ENCODE measurements around the gene ZNF618.

ZNF618 gene

GRCh38 chr9:113999256-114000062 is 123.3 kb downstream of the ZNF618 start:
- DNase-seq, result no peak
- TF ChIP-seq, protein P1, sequence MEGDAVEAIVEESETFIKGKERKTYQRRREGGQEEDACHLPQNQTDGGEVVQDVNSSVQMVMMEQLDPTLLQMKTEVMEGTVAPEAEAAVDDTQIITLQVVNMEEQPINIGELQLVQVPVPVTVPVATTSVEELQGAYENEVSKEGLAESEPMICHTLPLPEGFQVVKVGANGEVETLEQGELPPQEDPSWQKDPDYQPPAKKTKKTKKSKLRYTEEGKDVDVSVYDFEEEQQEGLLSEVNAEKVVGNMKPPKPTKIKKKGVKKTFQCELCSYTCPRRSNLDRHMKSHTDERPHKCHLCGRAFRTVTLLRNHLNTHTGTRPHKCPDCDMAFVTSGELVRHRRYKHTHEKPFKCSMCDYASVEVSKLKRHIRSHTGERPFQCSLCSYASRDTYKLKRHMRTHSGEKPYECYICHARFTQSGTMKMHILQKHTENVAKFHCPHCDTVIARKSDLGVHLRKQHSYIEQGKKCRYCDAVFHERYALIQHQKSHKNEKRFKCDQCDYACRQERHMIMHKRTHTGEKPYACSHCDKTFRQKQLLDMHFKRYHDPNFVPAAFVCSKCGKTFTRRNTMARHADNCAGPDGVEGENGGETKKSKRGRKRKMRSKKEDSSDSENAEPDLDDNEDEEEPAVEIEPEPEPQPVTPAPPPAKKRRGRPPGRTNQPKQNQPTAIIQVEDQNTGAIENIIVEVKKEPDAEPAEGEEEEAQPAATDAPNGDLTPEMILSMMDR (IDR thresholded peaks at IDR 0.05; ENCODE audit: low read depth, low read length, missing control alignments), result no peak
- in situ Hi-C loops (cut with HindIII; ENCODE audit: low pct_ligation_motif_present, low sequenced_read_pairs), result no loop called here

DNA sequence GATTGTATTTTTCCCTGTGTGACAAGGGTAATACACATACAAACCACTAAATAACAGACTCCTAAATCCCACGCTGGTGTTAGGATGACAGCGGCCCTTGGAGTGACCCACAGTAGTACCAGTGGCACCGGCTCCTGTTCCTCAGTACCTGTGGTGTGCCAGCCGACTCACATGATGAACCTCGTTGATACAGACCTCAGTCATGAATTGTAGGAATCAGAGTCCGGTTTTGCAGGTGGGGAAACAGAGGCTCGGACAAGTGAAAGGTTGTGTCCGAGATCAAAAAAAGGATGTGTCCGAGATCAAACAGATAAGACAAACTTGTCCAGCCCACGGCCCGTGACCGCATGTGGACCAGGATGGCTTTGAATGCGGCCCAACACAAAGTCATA is 124.0 kb downstream of the ZNF618 start:
- TF ChIP-seq, protein P1 (IDR thresholded peaks at IDR 0.05; ENCODE audit: low read depth, low read length, missing control alignments), result no peak
- H3K27ac ChIP-seq, result no peak overlapping the region
- no peak overlapping the region for H3K4me3 ChIP-seq (ENCODE audit: low read depth, low read length)
- peaks cover 2% of the 10 kb centered on the region for H3K36me3 ChIP-seq (replicated peaks)
- no peaks in the 10 kb centered on the region for H3K27me3 ChIP-seq (replicated peaks)
- no peak for DNase-seq
- in situ Hi-C loops (cut with HindIII; ENCODE audit: low pct_ligation_motif_present, low sequenced_read_pairs), result no loop called here

More at GRCh38 chr9:113999256-114000062, 123.3 kb downstream of the ZNF618 start:
- no peaks in the 10 kb centered on the region for H3K27me3 ChIP-seq (replicated peaks)
- H3K4me3 ChIP-seq (ENCODE audit: low read depth, low read length), result no peak overlapping the region
- no peaks in the 10 kb centered on the region for H3K36me3 ChIP-seq (replicated peaks)
- no peak overlapping the region for H3K27ac ChIP-seq

- no peak for DNase-seq
- no peak overlapping the region for H3K4me3 ChIP-seq (ENCODE audit: low read depth, low read length)
- TF ChIP-seq, protein P1 (IDR thresholded peaks at IDR 0.05; ENCODE audit: low read depth, low read length, missing control alignments), result no peak
- peaks cover 5% of the 10 kb centered on the region for H3K36me3 ChIP-seq (replicated peaks)
- H3K27me3 ChIP-seq (replicated peaks), result no peaks in the 10 kb centered on the region
- no peak overlapping the region for H3K27ac ChIP-seq
- in situ Hi-C loops (cut with HindIII; ENCODE audit: low pct_ligation_motif_present, low sequenced_read_pairs), result no loop called here
Measured at GRCh38 chr9:114000671-114001409, 124.7 kb downstream of the ZNF618 start.

DNA sequence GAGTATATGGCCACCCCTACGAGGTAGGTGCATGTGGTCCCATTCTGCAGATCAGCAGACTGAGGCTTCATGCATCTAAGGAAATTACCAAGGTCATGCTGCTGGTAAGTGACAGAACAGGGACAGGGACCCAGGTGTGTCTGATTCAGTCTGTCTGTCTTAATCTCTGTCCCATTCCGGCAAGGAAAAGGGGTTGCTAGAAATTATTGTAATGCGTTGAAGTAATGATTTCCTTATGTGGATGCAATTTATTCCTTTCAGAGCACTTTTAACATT is 125.2 kb downstream of the ZNF618 start:
- TF ChIP-seq, protein P1 (IDR thresholded peaks at IDR 0.05; ENCODE audit: low read depth, low read length, missing control alignments), result no peak
- Histone ChIP-seq H3K4me3 (ENCODE audit: low read depth, low read length) (no peak overlapping the region), H3K27me3 (replicated peaks) (no peaks in the 10 kb centered on the region), H3K27ac (no peak overlapping the region), H3K36me3 (replicated peaks) (peaks cover 5% of the 10 kb centered on the region)
- DNase-seq, result no peak
- in situ Hi-C loops (cut with HindIII; ENCODE audit: low pct_ligation_motif_present, low sequenced_read_pairs), result no loop called here

GRCh38 chr9:114001794-114002261 is 125.7 kb downstream of the ZNF618 start:
- Histone ChIP-seq H3K27me3 (replicated peaks) (no peaks in the 10 kb centered on the region), H3K36me3 (replicated peaks) (peaks cover 8% of the 10 kb centered on the region), H3K27ac (no peak overlapping the region), H3K4me3 (ENCODE audit: low read depth, low read length) (no peak overlapping the region)
- TF ChIP-seq, protein P1 (IDR thresholded peaks at IDR 0.05; ENCODE audit: low read depth, low read length, missing control alignments), result no peak
- in situ Hi-C loops (cut with HindIII; ENCODE audit: low pct_ligation_motif_present, low sequenced_read_pairs), result no loop called here
- DNase-seq, result no peak
